WTC11 (cell line): Measurements from ENCODE around the gene SMIM24. TPM values are rescaled to one million over a fixed set of nuclear protein-coding genes. Genes with fewer than 3 reads are reported as not detected.

ENCODE experiments used
- ATAC-seq: fragments of 200-7000 bp; cut with Tn5 transposase; 2 replicates; pipeline ENCODE4 v1.10.0; 2021; ENCODE audit warnings: mild to moderate bottlenecking, moderate library complexity
- CTCF ChIA-PET: fragments of 300-600 bp; sonication (Branson Sonifier 250); formaldehyde crosslinking; loops from one replicate; lab custom pipeline; 2021; ENCODE audit warnings: antibody characterized with exemption; lab: Charles Lee
- POLR2A ChIA-PET: fragments of 350-600 bp; sonication (Branson Sonifier 250); formaldehyde crosslinking; loops from one replicate; lab custom pipeline; 2021; ENCODE audit warnings: antibody characterized with exemption; lab: Charles Lee
- DNase-seq: peaks from one replicate; pipeline ENCODE4 v3.0.0; 2021; ENCODE audit warnings: low spot score
- H3K27ac Mint-ChIP-seq: 2 replicates; pipeline ENCODE4 v1.8.0; 2021; ENCODE audit warnings: mixed read lengths
- H3K27me3 Mint-ChIP-seq: 2 replicates; pipeline ENCODE4 v1.8.0; 2021; ENCODE audit warnings: low read depth, mild to moderate bottlenecking, moderate library complexity, mixed read lengths
- H3K36me3 Mint-ChIP-seq: 2 replicates; pipeline ENCODE4 v1.8.0; 2021; ENCODE audit warnings: mixed read lengths
- H3K4me1 Mint-ChIP-seq: 2 replicates; pipeline ENCODE4 v1.8.0; 2022; ENCODE audit warnings: mixed read lengths
- H3K4me3 Mint-ChIP-seq: 2 replicates; pipeline ENCODE4 v1.8.0; 2021; ENCODE audit warnings: mild to moderate bottlenecking, moderate library complexity, mixed read lengths
- H3K9me3 Mint-ChIP-seq: 2 replicates; pipeline ENCODE4 v1.8.0; 2021; ENCODE audit warnings: mixed read lengths
- ATF1 ChIP-seq: sonication (generic); formaldehyde crosslinking; IDR thresholded peaks from 2 replicates; pipeline ENCODE4 v1.8.1; 2023; ENCODE audit warnings: mild to moderate bottlenecking, moderate library complexity, missing genetic modification reagents
- GTF2I ChIP-seq: fragments of 250-450 bp; sonication (Bioruptor Pico); conservative IDR thresholded peaks from 2 replicates; pipeline ENCODE4 v1.4.0; 2021; ENCODE audit warnings: mild to moderate bottlenecking
- IRF2 ChIP-seq: sonication (generic); formaldehyde crosslinking; IDR thresholded peaks from 2 replicates; pipeline ENCODE4 v1.8.0; 2022; ENCODE audit warnings: low read depth, missing genetic modification reagents, borderline replicate concordance
- MXD4 ChIP-seq: fragments of 250-450 bp; sonication (Bioruptor Pico); IDR thresholded peaks from 2 replicates; pipeline ENCODE4 v1.8.0; 2021; ENCODE audit warnings: mild to moderate bottlenecking, moderate library complexity, borderline replicate concordance
- NFYB ChIP-seq: sonication (generic); formaldehyde crosslinking; conservative IDR thresholded peaks from 2 replicates; pipeline ENCODE4 v1.8.0; 2022; ENCODE audit warnings: low read depth, missing genetic modification reagents
- NR1H2 ChIP-seq: sonication (generic); formaldehyde crosslinking; IDR thresholded peaks from 2 replicates; pipeline ENCODE4 v1.9.0; 2021; ENCODE audit warnings: mild to moderate bottlenecking, moderate library complexity, missing genetic modification reagents
- SOX15 ChIP-seq: fragments of 250-450 bp; sonication (Bioruptor Pico); IDR thresholded peaks from 2 replicates; pipeline ENCODE4 v1.9.0; 2021; ENCODE audit warnings: mild to moderate bottlenecking
- SP1 ChIP-seq: sonication (generic); formaldehyde crosslinking; conservative IDR thresholded peaks from 2 replicates; pipeline ENCODE4 v1.8.1; 2022; ENCODE audit warnings: missing genetic modification reagents
- ZBTB21 ChIP-seq: sonication (generic); formaldehyde crosslinking; IDR thresholded peaks from 2 replicates; pipeline ENCODE4 v1.8.1; 2023; ENCODE audit warnings: mild to moderate bottlenecking, missing genetic modification reagents, borderline replicate concordance
- ZNF416 ChIP-seq: fragments of 250-450 bp; sonication (Bioruptor Pico); IDR thresholded peaks from 2 replicates; pipeline ENCODE4 v1.9.0; 2021; ENCODE audit warnings: mild to moderate bottlenecking, inconsistent platforms
- total RNA-seq: library from RNA; stranded (reverse); gene quantifications from 3 replicates; pipeline ENCODE4 v1.2.3, GENCODE V29; 2021
- TF ChIP-seq, protein P1 (sequence below): sonication (generic); formaldehyde crosslinking; conservative IDR thresholded peaks from 2 replicates; pipeline ENCODE4 v1.8.1; 2023; ENCODE audit warnings: mild to moderate bottlenecking, low read depth, missing genetic modification reagents, moderate library complexity
- TF ChIP-seq, protein P2 (sequence below): sonication (generic); formaldehyde crosslinking; IDR thresholded peaks from 2 replicates; pipeline ENCODE4 v1.8.0; 2022; ENCODE audit warnings: mild to moderate bottlenecking, missing genetic modification reagents
- TF ChIP-seq, protein P3 (sequence below): sonication (generic); formaldehyde crosslinking; conservative IDR thresholded peaks from 2 replicates; pipeline ENCODE4 v1.8.1; 2022; ENCODE audit warnings: mild to moderate bottlenecking, missing genetic modification reagents
- TF ChIP-seq, protein P4 (sequence below): sonication (generic); formaldehyde crosslinking; IDR thresholded peaks from 2 replicates; pipeline ENCODE4 v1.8.1; 2022; ENCODE audit warnings: mild to moderate bottlenecking, missing genetic modification reagents, moderate library complexity, borderline replicate concordance
- TF ChIP-seq, protein P5 (sequence below): fragments of 250-450 bp; sonication (Bioruptor Pico); IDR thresholded peaks from 2 replicates; pipeline ENCODE4 v1.9.0; 2021; ENCODE audit warnings: moderate library complexity, mild to moderate bottlenecking, inconsistent platforms, borderline replicate concordance
- TF ChIP-seq, protein P6 (sequence below): sonication (generic); formaldehyde crosslinking; IDR thresholded peaks from 2 replicates; pipeline ENCODE4 v1.8.0; 2023; ENCODE audit warnings: mild to moderate bottlenecking, missing genetic modification reagents
- TF ChIP-seq, protein P7 (sequence below): fragments of 250-450 bp; sonication (Bioruptor Pico); conservative IDR thresholded peaks from 2 replicates; pipeline ENCODE4 v1.9.0; 2021; ENCODE audit warnings: mild to moderate bottlenecking
- TF ChIP-seq, protein P8 (sequence below): sonication (generic); formaldehyde crosslinking; IDR thresholded peaks from 2 replicates; pipeline ENCODE4 v1.8.0; 2023; ENCODE audit warnings: missing genetic modification reagents
- TF ChIP-seq, protein P9 (sequence below): sonication (generic); formaldehyde crosslinking; IDR thresholded peaks from 2 replicates; pipeline ENCODE4 v1.8.1; 2022; ENCODE audit warnings: mild to moderate bottlenecking, moderate library complexity, missing genetic modification reagents

The SMIM24 gene
- total RNA-seq, 1 experiment from 2014 or later = 2.8 TPM

DNA sequence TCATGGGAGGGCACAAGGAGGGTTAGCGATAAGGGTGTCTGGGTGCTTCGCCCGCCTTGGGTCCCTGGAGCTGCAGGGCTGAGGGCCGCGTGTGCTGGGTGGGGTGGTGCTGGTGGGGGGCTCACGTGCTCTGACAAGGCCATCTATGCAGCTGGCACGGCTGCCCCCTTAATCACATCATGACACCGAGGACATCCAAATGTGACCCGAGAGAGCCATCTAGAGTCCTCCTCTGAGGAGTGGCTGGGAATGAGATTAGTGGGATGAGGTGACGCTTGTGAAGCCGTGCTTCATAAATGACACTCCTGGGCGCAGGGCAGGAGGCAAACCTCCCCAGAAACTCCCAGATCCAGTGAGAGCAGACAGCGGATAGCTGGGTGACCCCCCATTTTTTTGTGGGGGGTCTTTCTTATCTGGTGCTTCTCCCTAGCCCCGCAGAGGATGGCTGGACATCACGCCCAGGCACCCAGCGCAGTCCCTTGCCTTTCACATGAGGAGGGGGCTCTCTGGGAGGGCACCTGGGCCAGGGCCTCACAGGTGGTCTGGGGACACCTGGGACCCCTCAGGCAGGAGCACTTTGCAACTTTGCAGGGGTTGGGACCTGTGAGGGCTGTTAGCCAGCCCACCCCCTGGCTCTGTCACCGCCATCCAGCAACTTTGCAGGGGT, 32.4 kb upstream of the SMIM24 start (continued):
- TF ChIP-seq, protein P1, sequence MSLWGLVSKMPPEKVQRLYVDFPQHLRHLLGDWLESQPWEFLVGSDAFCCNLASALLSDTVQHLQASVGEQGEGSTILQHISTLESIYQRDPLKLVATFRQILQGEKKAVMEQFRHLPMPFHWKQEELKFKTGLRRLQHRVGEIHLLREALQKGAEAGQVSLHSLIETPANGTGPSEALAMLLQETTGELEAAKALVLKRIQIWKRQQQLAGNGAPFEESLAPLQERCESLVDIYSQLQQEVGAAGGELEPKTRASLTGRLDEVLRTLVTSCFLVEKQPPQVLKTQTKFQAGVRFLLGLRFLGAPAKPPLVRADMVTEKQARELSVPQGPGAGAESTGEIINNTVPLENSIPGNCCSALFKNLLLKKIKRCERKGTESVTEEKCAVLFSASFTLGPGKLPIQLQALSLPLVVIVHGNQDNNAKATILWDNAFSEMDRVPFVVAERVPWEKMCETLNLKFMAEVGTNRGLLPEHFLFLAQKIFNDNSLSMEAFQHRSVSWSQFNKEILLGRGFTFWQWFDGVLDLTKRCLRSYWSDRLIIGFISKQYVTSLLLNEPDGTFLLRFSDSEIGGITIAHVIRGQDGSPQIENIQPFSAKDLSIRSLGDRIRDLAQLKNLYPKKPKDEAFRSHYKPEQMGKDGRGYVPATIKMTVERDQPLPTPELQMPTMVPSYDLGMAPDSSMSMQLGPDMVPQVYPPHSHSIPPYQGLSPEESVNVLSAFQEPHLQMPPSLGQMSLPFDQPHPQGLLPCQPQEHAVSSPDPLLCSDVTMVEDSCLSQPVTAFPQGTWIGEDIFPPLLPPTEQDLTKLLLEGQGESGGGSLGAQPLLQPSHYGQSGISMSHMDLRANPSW (CRISPR knock-in tag) = no peak
- TF ChIP-seq SP1 (CRISPR knock-in tag) = no peak
- TF ChIP-seq NR1H2 = no peak
- TF ChIP-seq, protein P2, sequence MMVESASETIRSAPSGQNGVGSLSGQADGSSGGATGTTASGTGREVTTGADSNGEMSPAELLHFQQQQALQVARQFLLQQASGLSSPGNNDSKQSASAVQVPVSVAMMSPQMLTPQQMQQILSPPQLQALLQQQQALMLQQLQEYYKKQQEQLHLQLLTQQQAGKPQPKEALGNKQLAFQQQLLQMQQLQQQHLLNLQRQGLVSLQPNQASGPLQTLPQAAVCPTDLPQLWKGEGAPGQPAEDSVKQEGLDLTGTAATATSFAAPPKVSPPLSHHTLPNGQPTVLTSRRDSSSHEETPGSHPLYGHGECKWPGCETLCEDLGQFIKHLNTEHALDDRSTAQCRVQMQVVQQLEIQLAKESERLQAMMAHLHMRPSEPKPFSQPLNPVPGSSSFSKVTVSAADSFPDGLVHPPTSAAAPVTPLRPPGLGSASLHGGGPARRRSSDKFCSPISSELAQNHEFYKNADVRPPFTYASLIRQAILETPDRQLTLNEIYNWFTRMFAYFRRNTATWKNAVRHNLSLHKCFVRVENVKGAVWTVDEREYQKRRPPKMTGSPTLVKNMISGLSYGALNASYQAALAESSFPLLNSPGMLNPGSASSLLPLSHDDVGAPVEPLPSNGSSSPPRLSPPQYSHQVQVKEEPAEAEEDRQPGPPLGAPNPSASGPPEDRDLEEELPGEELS (CRISPR knock-in tag) = no peak
- TF ChIP-seq, protein P3, sequence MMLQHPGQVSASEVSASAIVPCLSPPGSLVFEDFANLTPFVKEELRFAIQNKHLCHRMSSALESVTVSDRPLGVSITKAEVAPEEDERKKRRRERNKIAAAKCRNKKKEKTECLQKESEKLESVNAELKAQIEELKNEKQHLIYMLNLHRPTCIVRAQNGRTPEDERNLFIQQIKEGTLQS (CRISPR knock-in tag) = no peak
- TF ChIP-seq, protein P4, sequence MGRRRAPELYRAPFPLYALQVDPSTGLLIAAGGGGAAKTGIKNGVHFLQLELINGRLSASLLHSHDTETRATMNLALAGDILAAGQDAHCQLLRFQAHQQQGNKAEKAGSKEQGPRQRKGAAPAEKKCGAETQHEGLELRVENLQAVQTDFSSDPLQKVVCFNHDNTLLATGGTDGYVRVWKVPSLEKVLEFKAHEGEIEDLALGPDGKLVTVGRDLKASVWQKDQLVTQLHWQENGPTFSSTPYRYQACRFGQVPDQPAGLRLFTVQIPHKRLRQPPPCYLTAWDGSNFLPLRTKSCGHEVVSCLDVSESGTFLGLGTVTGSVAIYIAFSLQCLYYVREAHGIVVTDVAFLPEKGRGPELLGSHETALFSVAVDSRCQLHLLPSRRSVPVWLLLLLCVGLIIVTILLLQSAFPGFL = no peak

DNA sequence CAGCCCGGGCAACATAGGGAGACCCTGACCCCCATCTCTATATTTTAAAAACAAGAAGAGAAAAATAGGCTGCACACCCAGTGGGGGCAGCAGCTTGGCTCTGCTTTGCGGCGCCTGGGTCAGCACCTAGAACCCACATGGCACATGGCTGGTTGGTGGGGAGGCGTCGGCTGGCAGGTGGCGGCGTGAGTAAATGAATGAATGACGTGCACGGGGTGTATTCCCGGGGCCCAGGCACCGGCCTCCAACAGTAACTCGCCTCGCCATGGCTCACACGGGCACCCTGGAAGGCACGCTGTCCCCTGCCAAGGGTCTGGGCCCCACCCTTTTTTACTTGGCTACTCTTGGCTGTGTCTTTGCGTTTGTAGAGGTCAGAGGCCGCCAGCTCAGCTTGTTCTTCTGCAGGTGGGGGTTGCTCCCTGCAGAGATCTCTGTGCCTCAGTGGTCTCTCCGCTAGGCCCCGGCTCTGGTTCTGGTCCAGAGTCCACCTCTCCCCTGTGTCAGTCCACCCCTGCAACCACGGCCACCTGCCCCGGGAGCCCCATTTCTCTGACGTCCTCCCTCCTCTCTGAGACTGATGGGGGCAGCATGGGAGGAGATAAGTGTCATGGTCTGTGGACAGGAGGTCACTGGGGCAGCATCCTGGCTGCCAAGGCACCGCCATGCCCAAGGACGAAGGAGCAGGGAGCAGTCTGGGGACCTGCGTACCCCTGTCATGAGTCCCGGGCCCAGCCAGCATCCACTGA, 31.4 kb upstream of the SMIM24 start:
- no peaks in the 10 kb centered on the region for H3K9me3 Mint-ChIP-seq

More for the DNA sequence above, 31.4 kb upstream of the SMIM24 start:
- DNase-seq (no peak), ATAC-seq (no peak)
- H3K4me1 Mint-ChIP-seq = peaks cover 28% of the 10 kb centered on the region
- TF ChIP-seq MXD4 (CRISPR knock-in tag) (no peak), SOX15 (CRISPR knock-in tag) (no peak), ZBTB21 (CRISPR knock-in tag) (no peak), NFYB (CRISPR knock-in tag) (no peak), GTF2I (CRISPR knock-in tag) (no peak), ZNF416 (CRISPR knock-in tag) (no peak), ATF1 (no peak), IRF2 (CRISPR knock-in tag) (no peak)
- TF ChIP-seq, protein P5, sequence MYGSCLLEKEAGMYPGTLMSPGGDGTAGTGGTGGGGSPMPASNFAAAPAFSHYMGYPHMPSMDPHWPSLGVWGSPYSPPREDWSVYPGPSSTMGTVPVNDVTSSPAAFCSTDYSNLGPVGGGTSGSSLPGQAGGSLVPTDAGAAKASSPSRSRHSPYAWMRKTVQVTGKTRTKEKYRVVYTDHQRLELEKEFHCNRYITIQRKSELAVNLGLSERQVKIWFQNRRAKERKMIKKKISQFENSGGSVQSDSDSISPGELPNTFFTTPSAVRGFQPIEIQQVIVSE = no peak
- TF ChIP-seq, protein P6, sequence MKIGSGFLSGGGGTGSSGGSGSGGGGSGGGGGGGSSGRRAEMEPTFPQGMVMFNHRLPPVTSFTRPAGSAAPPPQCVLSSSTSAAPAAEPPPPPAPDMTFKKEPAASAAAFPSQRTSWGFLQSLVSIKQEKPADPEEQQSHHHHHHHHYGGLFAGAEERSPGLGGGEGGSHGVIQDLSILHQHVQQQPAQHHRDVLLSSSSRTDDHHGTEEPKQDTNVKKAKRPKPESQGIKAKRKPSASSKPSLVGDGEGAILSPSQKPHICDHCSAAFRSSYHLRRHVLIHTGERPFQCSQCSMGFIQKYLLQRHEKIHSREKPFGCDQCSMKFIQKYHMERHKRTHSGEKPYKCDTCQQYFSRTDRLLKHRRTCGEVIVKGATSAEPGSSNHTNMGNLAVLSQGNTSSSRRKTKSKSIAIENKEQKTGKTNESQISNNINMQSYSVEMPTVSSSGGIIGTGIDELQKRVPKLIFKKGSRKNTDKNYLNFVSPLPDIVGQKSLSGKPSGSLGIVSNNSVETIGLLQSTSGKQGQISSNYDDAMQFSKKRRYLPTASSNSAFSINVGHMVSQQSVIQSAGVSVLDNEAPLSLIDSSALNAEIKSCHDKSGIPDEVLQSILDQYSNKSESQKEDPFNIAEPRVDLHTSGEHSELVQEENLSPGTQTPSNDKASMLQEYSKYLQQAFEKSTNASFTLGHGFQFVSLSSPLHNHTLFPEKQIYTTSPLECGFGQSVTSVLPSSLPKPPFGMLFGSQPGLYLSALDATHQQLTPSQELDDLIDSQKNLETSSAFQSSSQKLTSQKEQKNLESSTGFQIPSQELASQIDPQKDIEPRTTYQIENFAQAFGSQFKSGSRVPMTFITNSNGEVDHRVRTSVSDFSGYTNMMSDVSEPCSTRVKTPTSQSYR = no peak
- TF ChIP-seq, protein P7, sequence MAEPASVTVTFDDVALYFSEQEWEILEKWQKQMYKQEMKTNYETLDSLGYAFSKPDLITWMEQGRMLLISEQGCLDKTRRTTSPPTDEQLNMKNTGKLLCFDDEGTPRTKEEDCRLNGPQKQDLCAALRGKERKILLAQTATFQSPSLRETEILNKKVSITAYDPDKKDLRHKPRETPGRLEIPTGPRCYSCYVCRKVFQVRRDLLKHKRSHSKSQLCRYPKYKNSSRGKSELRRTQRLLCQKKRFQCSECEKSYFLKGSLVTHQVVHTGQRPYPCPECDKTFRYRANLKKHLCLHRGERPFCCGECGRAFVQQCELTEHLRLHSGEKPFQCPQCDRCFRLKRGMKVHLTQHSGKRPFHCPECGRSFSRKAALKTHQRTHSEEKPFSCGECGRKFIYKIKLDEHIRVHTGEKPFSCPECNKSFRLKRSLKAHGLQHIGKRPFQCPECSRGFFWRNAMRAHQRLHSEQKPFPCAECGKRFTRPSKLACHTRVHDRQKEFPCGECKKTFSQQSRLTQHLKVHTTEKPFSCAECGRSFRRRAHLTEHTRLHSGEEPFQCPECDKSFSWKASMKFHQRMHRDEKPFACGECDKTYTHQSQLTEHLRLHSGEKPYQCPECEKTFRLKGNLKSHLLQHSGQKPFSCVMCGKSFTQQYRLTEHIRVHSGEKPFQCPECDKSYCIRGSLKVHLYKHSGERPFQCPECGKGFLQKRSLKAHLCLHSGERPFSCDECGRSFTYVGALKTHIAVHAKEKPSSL (CRISPR knock-in tag) = no peak
- TF ChIP-seq, protein P8, sequence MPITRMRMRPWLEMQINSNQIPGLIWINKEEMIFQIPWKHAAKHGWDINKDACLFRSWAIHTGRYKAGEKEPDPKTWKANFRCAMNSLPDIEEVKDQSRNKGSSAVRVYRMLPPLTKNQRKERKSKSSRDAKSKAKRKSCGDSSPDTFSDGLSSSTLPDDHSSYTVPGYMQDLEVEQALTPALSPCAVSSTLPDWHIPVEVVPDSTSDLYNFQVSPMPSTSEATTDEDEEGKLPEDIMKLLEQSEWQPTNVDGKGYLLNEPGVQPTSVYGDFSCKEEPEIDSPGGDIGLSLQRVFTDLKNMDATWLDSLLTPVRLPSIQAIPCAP (CRISPR knock-in tag) = no peak
- TF ChIP-seq, protein P9, sequence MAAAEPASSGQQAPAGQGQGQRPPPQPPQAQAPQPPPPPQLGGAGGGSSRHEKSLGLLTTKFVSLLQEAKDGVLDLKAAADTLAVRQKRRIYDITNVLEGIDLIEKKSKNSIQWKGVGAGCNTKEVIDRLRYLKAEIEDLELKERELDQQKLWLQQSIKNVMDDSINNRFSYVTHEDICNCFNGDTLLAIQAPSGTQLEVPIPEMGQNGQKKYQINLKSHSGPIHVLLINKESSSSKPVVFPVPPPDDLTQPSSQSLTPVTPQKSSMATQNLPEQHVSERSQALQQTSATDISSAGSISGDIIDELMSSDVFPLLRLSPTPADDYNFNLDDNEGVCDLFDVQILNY (CRISPR knock-in tag) = no peak
- POLR2A ChIA-PET = no interaction called here
- CTCF ChIA-PET = interaction anchor here (1.6 kb wide), 1 partner anchor 33 kb away, joined by 3 read pairs; no protein-coding TSS in a partner anchor
- no peak overlapping the region for H3K27ac Mint-ChIP-seq
- peaks cover 12% of the 10 kb centered on the region; the same call in 1 of the 2 replicates for H3K36me3 Mint-ChIP-seq
- no peaks in the 10 kb centered on the region; the same call in 1 of the 2 replicates for H3K27me3 Mint-ChIP-seq
- H3K4me3 Mint-ChIP-seq = no peak overlapping the region
